HCT116 (cell line): ENCODE measurements around the gene ANKS1A.

Source experiments
- ATF3 ChIP-seq: IDR thresholded peaks from 2 replicates; pipeline ENCODE4 v1.6.1; 2012
- CBX3 ChIP-seq: IDR thresholded peaks from 2 replicates; pipeline ENCODE4 v1.6.1; 2012; ENCODE audit warnings: low read depth
- CTCF ChIP-seq, 3 experiments: fragments of 200-600 bp in 1 of 3; sonication (generic) in 1 of 3; IDR thresholded peaks in 2 of 3; conservative IDR thresholded peaks in 1 of 3; 2 replicates each; pipeline ENCODE4 v1.5.1; 2012 to 2017; ENCODE audit warnings: low read depth in 2 of 3, low read length in 2 of 3, antibody characterized with exemption in 1 of 3, borderline replicate concordance in 1 of 3, control low read depth in 1 of 3, mild to moderate bottlenecking in 1 of 3, mixed read lengths in 1 of 3, mixed run types in 1 of 3, moderate library complexity in 1 of 3; ENCODE audit not compliant: insufficient read depth in 1 of 3
- EZH2 ChIP-seq: fragments of 200-600 bp; sonication (generic); IDR thresholded peaks from 2 replicates; pipeline ENCODE4 v1.6.1; 2017; ENCODE audit warnings: antibody characterized with exemption, mixed run types
- JUND ChIP-seq: IDR thresholded peaks from 2 replicates; pipeline ENCODE4 v1.6.1; 2012
- POLR2A ChIP-seq: IDR thresholded peaks from 2 replicates; pipeline ENCODE4 v1.7.0; 2011; ENCODE audit warnings: borderline replicate concordance; ENCODE audit not compliant: insufficient read depth, insufficient read length; ENCODE audit errors: extremely low read depth
- POLR2AphosphoS5 ChIP-seq: IDR thresholded peaks from 2 replicates; pipeline ENCODE4 v1.6.1; 2011; ENCODE audit warnings: mild to moderate bottlenecking, low read depth, low read length, moderate library complexity
- REST ChIP-seq: IDR thresholded peaks from 2 replicates; pipeline ENCODE4 v1.6.1; 2012; ENCODE audit warnings: low read depth
- ZNF274 ChIP-seq: fragments of 200-500 bp; sonication (Bioruptor generic); IDR thresholded peaks from 2 replicates; pipeline ENCODE4 v1.6.1; 2014; ENCODE audit warnings: mild to moderate bottlenecking, low read depth, low read length, inconsistent platforms

GRCh38 chr6:34890533-34890925 is 1.5 kb downstream of the ANKS1A start:
- TF ChIP-seq CTCF (IDR thresholded peaks at IDR 0.05 in 2 of 3, conservative IDR thresholded peaks at IDR 0.05 in 1 of 3; ENCODE audit: borderline replicate concordance in 1 of 3, insufficient read depth in 1 of 3, low read depth in 2 of 3, low read length in 2 of 3), result no peak
- TF ChIP-seq POLR2A, result no peak
- TF ChIP-seq ZNF274, result no peak
- no peak for TF ChIP-seq CBX3
- no peak for TF ChIP-seq EZH2
- no peak for TF ChIP-seq JUND
- no peak for TF ChIP-seq REST
- no peak for TF ChIP-seq ATF3
- no peak for TF ChIP-seq POLR2AphosphoS5
